GM12891 (cell line): ENCODE data around the gene SPDYE2B.
"Not testable (repeated sequence)": the region's sequence is repeated elsewhere in the genome, so short reads cannot be mapped to it uniquely, and the experiment has no call there.

ENCODE experiments used
- POLR2A ChIP-seq: IDR thresholded peaks from 2 replicates; pipeline ENCODE4 v1.6.1; 2011; ENCODE audit warnings: low read depth, low read length, control low read depth
- POLR2AphosphoS5 ChIP-seq: IDR thresholded peaks from 2 replicates; pipeline ENCODE4 v1.6.1; 2011; ENCODE audit warnings: low read depth, low read length, control low read depth
- POU2F2 ChIP-seq: IDR thresholded peaks from 2 replicates; pipeline ENCODE4 v1.6.1; 2011; ENCODE audit warnings: low read depth, mild to moderate bottlenecking, control low read depth, low read length, moderate library complexity
- SPI1 ChIP-seq: IDR thresholded peaks from 2 replicates; pipeline ENCODE4 v1.6.1; 2011; ENCODE audit warnings: low read depth, low read length, control low read depth
- TAF1 ChIP-seq: IDR thresholded peaks from 2 replicates; pipeline ENCODE4 v1.6.1; 2011; ENCODE audit warnings: low read depth, low read length, control low read depth

DNA sequence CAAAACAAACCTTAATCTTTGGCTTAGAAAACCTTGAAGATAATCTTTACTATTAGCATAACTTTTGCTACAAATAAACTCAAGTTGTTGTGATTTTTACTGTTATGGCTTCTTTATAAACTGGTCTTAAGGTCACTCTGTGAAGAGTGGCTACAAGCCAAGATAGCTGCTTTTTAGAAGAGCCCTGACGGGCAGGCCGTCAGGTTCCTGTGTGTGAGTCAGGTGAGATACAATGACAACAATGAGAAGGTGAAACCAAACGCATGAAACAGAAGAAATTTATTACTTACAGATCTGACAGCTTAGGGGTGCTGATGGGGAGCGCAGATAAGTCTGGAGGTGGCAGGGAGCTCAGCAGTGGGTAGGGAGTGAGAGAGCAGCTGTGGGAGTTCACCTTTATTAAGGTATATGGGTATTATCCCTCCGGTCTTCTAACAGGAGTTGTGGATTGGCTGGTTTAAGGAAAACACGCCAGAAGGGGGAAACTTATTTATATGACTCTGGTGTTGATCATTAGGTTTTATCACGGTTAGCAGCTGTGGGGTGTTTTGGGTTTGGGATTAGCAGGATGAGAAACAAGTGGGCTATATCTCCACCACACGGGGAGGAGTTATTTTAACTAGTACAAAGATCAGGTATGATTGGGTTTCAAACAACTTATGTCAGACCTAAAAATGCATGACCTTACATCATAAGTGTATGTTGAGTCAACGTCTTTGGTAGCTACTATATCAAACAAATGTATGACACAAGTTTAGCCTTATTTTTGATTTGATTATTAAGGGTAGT is 49.0 kb downstream of the SPDYE2B start:
- not testable (repeated sequence) for TF ChIP-seq SPI1, POLR2AphosphoS5, TAF1, POLR2A, POU2F2
